ENCODE measurements around the gene TMEM164. TPM values are rescaled to one million over a fixed set of nuclear protein-coding genes. Genes with fewer than 3 reads are reported as not detected.

The TMEM164 gene
- total and polyA plus RNA-seq, 2 donors (not counting 1 experiment from before 2014, with no cell fraction given): 5.7 to 10.2 TPM

DNA sequence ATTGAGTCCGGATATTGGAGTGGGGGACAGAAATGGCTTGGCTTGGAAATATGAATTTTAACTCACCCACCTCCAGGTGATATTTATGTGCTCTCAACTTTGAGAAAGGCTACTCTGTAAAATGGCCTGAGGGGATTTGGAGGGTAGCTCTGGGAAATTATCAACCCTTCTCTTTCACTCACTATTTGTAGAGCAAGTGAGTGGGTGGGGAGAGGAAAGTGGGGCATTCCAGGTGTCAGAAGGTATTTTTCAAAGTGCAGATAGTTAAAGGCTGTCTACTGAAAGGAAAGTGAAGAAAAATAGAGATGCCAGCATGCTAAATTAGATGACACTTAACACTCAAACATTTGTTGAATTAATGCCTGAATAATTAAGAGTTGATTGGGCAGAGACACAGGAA is 44.1 kb downstream of the TMEM164 start:
- H3K4me3 ChIP-seq (replicated peaks in 1 of 4; ENCODE audit: control extremely low read depth in 1 of 4, insufficient read depth in 1 of 4, low read depth in 3 of 4, low read length in 4 of 4): no peak overlapping the region
- H3K4me2 ChIP-seq (ENCODE audit: extremely low read depth, insufficient read depth, low read length): no peak overlapping the region
- H3K27ac ChIP-seq (ENCODE audit: insufficient read depth, low read length): no peak overlapping the region
- H3K4me1 ChIP-seq (ENCODE audit: control insufficient read depth, extremely low read depth, insufficient read depth, low read length): no peaks in the 10 kb centered on the region
- no peak overlapping the region for H2AFZ ChIP-seq (ENCODE audit: low read length)
- H3K36me3 ChIP-seq (ENCODE audit: control insufficient read depth, insufficient read depth, low read length): no peaks in the 10 kb centered on the region
- H3K79me2 ChIP-seq (ENCODE audit: control insufficient read depth, insufficient read depth, low read length): no peaks in the 10 kb centered on the region
- DNase-seq (ENCODE audit: low read depth in 2 of 2): no peak
- H3K9me3 ChIP-seq (ENCODE audit: control insufficient read depth, insufficient read depth, low read depth, low read length): no peaks in the 10 kb centered on the region
- no peaks in the 10 kb centered on the region for H3K27me3 ChIP-seq (ENCODE audit: control insufficient read depth, insufficient read depth, low read length)
- no peak for TF ChIP-seq EZH2 (IDR thresholded peaks at IDR 0.05; ENCODE audit: low read length, missing control alignments)
- TF ChIP-seq, protein P1, sequence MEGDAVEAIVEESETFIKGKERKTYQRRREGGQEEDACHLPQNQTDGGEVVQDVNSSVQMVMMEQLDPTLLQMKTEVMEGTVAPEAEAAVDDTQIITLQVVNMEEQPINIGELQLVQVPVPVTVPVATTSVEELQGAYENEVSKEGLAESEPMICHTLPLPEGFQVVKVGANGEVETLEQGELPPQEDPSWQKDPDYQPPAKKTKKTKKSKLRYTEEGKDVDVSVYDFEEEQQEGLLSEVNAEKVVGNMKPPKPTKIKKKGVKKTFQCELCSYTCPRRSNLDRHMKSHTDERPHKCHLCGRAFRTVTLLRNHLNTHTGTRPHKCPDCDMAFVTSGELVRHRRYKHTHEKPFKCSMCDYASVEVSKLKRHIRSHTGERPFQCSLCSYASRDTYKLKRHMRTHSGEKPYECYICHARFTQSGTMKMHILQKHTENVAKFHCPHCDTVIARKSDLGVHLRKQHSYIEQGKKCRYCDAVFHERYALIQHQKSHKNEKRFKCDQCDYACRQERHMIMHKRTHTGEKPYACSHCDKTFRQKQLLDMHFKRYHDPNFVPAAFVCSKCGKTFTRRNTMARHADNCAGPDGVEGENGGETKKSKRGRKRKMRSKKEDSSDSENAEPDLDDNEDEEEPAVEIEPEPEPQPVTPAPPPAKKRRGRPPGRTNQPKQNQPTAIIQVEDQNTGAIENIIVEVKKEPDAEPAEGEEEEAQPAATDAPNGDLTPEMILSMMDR (conservative IDR thresholded peaks at IDR 0.05 in 1 of 2, IDR thresholded peaks at IDR 0.05 in 1 of 2; ENCODE audit: low read depth in 1 of 2, low read length in 2 of 2): no peak
- H4K20me1 ChIP-seq (ENCODE audit: control insufficient read depth, extremely low read depth, insufficient read depth, low read length): no peaks in the 10 kb centered on the region
- H3K9ac ChIP-seq (ENCODE audit: insufficient read depth, low read length): no peak overlapping the region

DNA sequence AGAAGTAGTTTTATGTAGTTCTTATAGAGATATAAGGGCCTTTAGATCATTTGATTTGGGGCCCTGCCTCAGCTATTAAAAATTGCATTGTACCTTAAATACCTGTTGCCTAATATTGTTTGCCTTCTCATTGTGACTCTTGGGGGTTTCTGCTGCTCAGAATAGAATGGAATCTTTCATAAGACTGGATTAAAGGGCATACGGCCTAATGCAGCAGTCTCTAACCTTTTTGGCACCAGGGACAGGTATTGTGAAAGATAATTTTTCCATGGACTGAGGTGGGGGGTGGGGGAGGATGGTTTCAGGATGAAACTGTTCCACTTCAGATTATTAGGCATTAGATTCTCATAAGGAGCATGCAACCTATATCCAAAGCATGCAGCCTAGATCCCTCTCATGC is 46.2 kb downstream of the TMEM164 start:
- Histone ChIP-seq H3K27me3 (ENCODE audit: control insufficient read depth, insufficient read depth, low read length) (no peaks in the 10 kb centered on the region), H3K4me3 (replicated peaks in 1 of 4; ENCODE audit: control extremely low read depth in 1 of 4, insufficient read depth in 1 of 4, low read depth in 3 of 4, low read length in 4 of 4) (no peak overlapping the region), H3K4me2 (ENCODE audit: extremely low read depth, insufficient read depth, low read length) (no peak overlapping the region), H3K9ac (ENCODE audit: insufficient read depth, low read length) (no peak overlapping the region), H3K9me3 (ENCODE audit: control insufficient read depth, insufficient read depth, low read depth, low read length) (no peaks in the 10 kb centered on the region), H3K4me1 (ENCODE audit: control insufficient read depth, extremely low read depth, insufficient read depth, low read length) (no peaks in the 10 kb centered on the region), H3K27ac (ENCODE audit: insufficient read depth, low read length) (no peak overlapping the region), H4K20me1 (ENCODE audit: control insufficient read depth, extremely low read depth, insufficient read depth, low read length) (no peaks in the 10 kb centered on the region), H3K36me3 (ENCODE audit: control insufficient read depth, insufficient read depth, low read length) (no peaks in the 10 kb centered on the region), H3K79me2 (ENCODE audit: control insufficient read depth, insufficient read depth, low read length) (no peaks in the 10 kb centered on the region), H2AFZ (ENCODE audit: low read length) (no peak overlapping the region)
- no peak for DNase-seq (ENCODE audit: low read depth in 2 of 2)
- TF ChIP-seq EZH2 (IDR thresholded peaks at IDR 0.05; ENCODE audit: low read length, missing control alignments): no peak
- TF ChIP-seq, protein P1 (conservative IDR thresholded peaks at IDR 0.05 in 1 of 2, IDR thresholded peaks at IDR 0.05 in 1 of 2; ENCODE audit: low read depth in 1 of 2, low read length in 2 of 2): no peak

DNA sequence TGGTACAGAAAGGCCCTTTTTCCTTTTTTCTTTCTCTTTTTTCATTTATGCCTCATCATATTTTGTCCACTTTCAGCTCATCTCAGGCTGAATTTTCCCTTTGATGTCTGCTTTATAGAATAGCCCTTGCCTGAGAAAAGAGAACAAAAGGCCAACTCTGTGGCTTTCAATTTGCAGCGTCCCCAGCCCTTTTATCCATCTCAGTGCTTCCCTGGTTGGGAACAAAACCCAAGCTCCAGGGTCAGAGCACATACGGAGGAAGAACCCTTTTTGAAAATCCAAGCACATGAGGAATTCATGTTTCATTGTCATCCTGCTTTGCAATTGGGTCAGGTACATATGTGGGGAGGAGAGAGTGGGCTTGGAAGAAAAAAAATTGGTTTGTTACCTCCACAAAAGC is 47.5 kb downstream of the TMEM164 start:
- H3K36me3 ChIP-seq (ENCODE audit: control insufficient read depth, insufficient read depth, low read length): no peaks in the 10 kb centered on the region
- no peak overlapping the region for H3K9ac ChIP-seq (ENCODE audit: insufficient read depth, low read length)
- H3K79me2 ChIP-seq (ENCODE audit: control insufficient read depth, insufficient read depth, low read length): no peaks in the 10 kb centered on the region
- no peaks in the 10 kb centered on the region for H3K9me3 ChIP-seq (ENCODE audit: control insufficient read depth, insufficient read depth, low read depth, low read length)
- H3K27ac ChIP-seq (ENCODE audit: insufficient read depth, low read length): no peak overlapping the region
- no peaks in the 10 kb centered on the region for H3K27me3 ChIP-seq (ENCODE audit: control insufficient read depth, insufficient read depth, low read length)
- H3K4me1 ChIP-seq (ENCODE audit: control insufficient read depth, extremely low read depth, insufficient read depth, low read length): no peaks in the 10 kb centered on the region
- H3K4me2 ChIP-seq (ENCODE audit: extremely low read depth, insufficient read depth, low read length): no peak overlapping the region
- H4K20me1 ChIP-seq (ENCODE audit: control insufficient read depth, extremely low read depth, insufficient read depth, low read length): no peaks in the 10 kb centered on the region
- H3K4me3 ChIP-seq (replicated peaks in 1 of 4; ENCODE audit: control extremely low read depth in 1 of 4, insufficient read depth in 1 of 4, low read depth in 3 of 4, low read length in 4 of 4): no peak overlapping the region
- TF ChIP-seq, protein P1 (conservative IDR thresholded peaks at IDR 0.05 in 1 of 2, IDR thresholded peaks at IDR 0.05 in 1 of 2; ENCODE audit: low read depth in 1 of 2, low read length in 2 of 2): no peak
- TF ChIP-seq EZH2 (IDR thresholded peaks at IDR 0.05; ENCODE audit: low read length, missing control alignments): no peak
- DNase-seq (ENCODE audit: low read depth in 2 of 2): no peak
- no peak overlapping the region for H2AFZ ChIP-seq (ENCODE audit: low read length)
